Activated CD4-positive, alpha-beta T cell treated with anti-CD3 and anti-CD28 coated beads, Interleukin-2, amount 50 U/mL, for 1 hour (primary cell): ENCODE measurements around the gene IRX2.

Source experiments
- DNase-seq: peaks from one replicate; pipeline ENCODE4 v3.0.0-alpha.2; 2020

IRX2 gene

DNA sequence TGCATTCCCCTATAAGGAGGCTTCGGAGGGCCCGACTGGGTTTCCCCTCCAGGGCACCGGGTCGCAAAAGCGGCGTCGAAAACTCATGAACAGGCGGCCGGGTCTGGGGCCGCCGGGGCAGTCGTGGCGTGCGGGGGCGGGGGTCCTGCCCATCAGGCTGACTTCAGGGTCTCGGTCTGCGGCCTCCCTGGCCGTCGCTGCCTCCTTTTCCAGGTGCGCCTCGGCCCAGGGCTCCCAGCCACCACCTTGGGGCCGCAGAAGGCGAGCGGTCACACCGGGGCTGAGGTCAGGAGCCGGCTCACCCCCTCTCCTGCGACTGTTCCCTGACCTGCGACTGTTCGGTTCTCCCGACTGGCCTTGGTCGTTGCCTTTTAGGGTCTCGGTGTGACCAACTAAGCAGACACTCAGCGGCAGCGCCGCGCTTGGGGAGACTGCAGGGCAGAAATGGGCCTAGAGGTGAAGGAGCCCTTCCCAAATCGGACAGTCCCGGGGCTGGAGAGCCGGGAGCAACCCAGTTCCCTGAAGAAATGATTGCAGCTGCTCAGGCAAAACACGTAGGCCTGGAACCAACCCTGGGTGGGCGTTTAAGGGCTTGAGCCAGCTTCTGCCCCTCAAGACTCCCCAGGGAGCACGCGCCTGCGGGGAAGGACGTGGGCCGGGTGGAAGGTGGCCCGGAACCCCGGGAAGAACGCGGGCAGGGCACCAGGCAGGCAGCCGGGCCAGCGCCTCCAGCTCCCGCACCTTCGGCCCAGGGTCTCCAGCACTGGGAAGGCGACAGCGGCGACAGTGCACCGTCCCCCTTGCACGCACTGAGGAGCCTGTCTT lies 11.2 kb downstream of the IRX2 start:
- DNase-seq, result no peak

DNA sequence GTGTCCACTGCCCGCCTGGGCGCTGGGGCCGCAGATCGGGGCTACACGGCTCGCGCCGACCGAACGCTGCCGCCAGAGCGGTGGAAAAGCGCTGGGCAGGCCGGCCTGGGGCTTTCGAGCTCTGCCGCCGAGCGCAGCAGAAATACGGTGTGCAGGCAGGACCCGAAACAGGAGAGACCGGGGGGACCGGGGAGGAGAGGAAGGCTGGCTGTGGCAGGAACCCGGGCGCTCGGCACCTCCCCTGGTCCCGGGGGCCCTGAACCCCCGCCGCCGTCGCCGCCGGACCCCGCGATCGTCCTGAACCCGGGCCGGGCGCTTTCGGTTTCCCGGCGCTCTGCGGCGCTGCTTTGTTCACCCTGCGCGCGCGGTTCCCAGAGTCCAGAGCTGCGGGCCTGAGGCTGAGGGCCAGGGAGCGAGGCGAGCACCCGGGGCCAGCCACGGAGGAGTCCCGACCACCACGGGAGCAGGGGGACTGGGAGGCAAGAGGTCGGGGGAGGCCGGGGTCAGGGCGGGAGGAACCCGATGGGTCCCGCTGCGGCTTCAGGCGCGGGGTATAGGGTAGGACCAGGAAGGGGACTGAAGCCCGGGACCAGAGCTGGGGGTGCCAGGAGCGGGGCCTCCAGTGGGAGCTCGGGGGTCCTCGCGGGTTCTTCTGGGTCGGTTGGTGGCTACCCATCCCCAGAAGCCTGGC lies 12.0 kb downstream of the IRX2 start:
- DNase-seq, result no peak

DNA sequence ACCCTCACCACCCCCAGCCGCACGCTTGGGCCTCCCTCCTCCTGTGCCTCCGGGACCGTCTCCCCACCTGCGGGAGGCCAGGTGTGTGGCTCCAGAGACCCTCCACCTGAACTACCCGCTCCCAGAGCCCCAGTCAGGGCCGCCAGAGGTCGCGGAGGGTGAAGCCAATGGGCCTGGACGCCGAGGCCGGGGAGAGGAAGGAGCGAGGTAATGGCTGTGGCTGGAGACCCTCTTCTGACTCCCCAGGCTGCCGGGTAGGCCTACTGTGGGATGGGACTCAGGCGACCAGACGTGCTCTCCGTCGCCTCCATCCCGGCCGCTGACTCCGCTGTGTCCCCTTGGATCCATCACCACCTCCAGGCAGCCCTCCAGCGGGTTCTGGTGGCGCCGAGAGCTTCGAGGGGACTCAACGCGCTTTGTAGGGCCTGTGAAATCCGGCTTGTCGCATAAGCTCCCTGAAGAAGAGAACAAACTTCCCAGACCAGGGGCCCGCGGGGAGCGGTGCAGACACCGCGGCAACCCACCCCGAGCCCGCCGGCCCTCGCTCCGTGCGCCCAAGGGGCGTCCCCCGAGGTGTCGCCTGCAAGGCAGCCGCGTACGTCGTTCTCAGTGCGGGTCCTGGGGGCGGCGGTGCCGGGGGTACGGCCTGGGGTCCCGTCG lies 12.6 kb downstream of the IRX2 start:
- no peak for DNase-seq

DNA sequence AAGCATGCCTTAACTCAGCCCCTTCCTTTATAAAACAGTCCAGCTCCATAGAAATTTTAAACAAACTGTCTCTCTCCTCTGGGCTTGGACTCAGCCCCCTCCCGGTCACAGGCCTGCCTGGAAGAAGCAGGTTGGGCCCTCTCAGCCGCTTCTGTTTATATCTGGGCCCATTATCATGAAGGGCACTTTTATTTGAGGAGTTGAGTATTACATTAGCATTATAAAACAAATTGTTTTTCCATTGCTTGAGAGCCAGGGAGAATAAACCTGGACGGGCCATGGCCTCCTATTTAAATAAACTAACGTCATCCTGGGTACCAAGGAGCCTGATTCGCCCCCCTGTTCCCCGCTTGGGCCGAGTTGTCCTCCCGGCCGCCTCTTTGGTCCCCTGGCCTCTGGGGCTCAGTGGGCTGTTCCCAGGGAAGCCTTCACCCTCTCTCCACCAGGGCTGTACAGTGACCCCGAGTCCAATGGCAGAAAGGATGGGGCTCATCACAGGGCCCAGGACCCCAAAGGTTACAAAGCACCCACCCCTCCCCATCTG lies 13.2 kb downstream of the IRX2 start:
- DNase-seq, result no peak

DNA sequence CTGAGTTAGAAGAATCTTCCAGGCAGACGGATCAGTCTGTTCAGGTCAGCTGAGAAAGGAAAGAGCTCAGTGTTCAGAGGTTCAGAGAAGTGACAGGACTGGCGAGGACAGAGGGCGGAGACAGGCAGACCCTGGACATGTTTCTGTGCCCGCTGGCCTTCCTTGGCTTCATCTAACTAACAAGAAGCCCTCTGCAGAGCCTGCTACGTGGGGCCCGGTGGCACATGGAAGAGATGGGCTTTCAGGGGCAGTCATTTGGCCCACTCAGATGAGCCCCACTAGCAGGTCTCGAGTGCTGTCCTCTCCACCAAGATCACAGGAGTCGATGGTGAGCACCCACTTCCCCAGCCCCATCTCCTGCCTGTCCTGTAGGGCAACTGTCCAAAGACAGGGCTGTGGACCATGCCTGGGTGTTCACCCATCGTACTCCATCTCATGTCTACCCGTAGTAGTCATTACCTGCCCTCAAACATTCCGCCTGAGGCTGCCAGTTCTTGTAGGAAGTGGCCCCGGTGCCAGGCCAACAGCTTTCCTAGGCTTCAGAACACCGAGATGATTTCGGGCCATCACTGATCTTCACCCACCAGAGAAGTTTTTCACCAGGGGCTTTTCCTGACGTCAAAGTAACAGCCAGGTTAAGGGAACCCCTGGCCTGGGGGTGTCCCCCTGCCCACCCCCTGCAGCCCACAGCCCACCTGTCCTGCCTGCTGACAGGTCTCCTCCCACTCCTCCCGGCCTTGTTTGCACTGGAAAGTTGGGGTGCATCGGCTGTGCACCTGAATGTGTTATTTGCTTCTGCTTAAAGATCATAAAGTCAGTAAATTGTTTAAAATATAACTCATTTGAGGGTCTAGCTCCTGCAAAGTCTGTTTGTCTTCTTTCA lies 14.0 kb downstream of the IRX2 start:
- DNase-seq, result no peak

DNA sequence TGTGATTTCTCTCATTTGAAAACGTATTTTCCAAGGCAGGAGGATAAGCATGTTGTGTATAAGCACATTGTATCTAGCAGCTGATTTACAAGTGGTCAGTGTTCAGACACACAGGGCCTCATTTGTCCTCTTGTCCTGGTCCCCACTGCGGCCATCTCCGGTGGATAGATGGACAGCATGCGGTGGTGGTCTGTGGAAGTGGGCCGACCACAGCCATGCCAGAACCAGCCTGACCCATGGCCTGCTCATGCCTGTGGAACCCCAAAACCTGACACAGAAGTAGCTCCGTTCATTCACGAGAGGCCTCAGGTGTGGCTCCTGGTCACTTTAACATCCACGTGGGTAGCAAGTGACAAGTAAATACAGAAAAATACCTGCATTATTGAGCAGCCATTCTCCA lies 14.6 kb downstream of the IRX2 start:
- DNase-seq, result no peak

DNA sequence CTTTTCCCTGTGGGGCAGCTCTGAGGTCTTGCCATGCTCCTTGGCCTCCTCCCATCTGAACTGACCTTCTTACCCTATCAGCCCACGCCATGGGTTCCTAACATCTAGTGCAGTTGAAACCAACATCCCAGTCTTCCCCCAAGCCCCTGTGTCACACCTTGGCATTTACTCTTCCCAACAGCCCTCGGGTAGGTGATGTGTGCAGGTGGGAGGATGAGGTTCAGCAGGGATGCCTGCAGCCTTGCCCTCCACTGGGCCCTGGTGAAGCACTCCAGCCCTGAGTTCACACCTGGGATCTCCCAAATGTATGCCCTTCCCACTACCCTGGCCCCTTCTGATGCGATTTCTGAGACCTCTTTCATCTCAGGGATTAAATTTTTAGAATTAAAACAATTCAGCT lies 15.5 kb downstream of the IRX2 start:
- DNase-seq, result no peak

DNA sequence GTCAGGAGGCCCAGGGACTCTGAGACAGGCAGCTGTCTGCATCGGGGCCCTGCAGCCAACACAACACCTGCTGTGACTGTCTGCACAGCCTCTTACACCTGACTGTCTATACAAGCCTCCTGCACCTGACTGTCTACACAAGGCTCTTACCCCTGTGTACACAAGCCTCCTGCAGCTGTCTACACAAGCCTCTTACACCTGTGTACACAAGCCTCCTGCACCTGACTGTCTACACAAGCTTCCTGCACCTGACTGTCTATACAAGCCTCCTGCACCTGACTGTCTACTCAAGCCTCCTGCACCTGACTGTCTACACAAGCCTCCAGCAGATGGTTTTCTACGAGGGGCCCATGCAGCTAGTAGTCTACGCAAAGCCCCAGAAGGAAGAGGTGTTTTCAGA lies 18.6 kb downstream of the IRX2 start:
- DNase-seq, result no peak

DNA sequence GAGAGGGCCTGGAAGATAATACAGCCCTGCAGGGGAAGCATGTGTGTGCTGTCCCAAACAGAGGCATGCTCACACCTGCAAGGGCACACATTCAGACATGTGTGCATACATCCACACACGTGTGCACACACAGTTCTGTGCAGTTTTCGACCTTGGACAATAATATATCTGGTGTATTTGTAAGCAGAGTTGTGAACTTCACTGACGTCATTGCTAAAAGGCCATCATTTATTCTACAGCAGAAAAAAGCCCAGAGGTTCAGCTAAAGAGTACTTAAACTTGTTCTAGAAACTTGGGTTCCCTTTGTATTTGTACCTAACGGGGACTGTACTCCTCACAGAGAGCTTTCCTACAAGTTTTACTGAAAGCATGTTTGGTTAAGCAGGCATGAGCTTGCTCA lies 19.5 kb downstream of the IRX2 start:
- DNase-seq, result no peak

DNA sequence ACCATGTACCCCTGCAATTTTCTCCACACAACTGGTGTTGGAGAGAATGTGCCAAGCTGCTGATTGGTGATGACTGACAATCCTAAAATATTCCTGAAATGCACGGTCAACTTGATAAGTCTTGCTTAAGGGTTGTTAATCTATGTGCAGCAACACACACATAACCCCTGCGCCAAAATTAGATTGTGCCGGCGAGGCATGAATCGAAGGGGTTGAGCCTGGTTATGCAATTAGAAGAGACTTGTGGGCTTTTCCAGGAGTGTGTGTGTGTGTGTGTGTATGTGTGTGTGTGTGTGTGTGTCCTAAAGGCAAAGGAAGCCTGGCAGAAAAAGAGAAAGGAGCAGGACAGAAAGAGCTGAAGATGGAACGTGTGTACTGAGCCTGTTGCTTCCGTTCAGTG lies 22.3 kb downstream of the IRX2 start:
- no peak for DNase-seq

DNA sequence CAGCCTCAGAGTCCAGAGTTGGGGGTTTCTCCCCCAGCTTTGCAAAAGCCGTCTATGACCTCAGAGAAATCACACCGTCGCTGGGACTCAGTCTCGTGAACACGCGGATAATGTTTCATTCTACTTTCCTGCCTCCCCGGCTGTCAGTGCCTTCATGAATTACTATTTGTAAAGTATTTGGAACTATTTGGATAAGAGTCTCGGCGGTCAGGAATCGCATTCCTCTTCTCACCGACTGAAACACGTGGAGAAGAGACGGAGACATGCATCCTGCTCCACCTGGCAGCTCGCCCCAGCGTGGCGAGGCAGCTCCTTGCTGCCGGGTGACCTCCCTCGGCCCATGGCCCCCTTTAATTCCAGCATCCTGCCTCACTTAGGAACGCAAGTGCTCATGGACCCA lies 23.9 kb downstream of the IRX2 start:
- DNase-seq, result no peak

DNA sequence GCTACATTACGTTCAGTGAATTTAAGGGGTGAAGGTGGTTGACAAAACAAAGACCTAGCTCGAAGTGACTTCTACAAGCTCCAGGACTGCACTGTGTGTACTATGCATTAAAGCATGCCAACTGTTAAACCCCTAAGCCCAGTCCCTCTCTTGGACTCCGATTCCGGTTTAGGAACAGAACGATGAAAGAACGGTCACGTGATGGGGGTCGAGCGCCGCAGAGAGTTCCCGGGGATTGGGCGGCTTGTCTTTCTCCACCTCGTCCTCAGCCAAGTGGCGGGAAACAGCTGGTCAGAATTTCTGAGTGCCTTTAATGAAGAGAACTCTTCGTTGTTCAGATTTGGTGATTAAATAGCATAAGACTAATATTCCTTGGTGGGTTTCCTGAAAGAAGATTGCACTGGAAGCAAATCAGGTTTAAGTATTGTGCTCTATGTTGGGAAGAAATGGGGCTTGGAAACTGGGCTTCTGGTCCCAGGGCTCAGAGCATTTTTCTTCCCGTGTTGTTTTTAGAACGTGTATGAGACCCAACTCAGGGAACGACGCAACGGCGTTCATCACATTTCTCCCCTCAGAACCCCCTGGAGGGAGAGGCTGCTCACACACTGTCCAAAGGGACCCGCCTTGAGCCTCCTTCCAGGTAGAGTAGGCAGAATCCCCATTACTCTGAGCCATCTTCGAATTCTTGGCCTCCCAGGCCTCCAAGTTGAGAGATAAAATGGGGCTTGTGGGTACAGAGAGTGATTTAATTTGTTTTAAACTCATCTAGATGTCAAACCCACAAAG lies 25.3 kb downstream of the IRX2 start:
- no peak for DNase-seq

DNA sequence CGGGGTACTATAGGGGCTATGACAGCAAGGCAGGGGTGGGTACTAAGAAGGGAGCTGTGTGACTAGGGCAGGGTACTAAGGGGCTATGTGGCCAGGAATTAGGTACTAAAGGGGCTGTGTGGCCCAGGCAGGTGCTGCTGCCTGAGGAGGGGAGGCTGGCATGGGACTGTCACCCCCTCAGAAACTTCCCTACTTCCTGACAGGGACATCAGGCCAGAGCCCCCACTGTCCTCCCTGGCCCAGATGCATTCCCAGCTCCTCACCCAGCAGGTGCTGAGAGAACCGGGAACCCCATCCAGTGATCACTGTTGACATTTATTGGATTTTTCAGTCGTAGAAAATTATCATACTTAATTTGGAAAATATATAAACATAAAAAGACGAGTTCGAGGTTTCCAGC lies 26.6 kb downstream of the IRX2 start:
- DNase-seq, result no peak

DNA sequence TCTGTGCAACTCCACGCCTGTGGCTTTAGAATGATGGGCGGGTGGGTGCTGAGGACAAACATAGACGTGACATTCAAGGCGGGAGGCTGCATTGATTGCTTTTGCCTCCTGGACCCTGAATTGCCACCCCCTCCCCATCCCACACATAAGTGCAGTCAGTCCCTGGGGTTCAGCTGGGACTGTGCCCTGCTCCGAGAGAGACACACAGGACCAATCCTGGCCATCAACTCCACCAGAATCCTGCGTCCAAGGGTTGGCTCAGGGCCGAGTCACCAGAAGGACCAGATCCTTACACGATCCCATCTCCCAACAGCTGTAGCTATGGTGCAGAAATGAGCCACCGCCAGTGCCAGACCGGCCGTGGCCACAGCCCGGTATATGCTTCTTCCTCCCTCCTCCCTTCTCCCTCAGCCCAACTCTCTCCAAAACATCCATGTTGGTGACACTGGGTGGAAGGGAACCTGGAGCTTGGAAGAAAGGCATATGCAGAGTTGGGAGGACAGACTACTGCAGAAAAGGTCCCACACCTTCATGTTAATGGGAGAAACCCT lies 27.4 kb downstream of the IRX2 start:
- no peak for DNase-seq

DNA sequence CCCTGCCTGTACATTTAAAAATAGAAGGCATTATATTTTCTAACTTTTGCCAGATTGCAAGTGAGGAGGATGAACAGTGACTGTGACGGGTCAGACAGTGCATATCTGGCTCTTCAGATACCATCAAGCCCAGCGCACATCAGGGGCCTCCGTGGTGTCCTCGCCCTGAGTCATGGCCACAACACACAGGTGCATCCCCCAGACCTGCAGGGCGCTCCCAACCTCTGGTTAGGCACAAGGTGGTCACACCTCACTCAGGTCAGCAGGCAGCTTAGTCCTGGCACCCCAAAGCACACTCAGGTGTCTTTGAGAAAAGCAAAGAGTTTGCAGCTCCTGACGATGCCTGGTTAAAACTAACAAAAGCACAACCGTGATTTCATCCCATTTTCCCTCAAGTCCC lies 28.6 kb downstream of the IRX2 start:
- no peak for DNase-seq

DNA sequence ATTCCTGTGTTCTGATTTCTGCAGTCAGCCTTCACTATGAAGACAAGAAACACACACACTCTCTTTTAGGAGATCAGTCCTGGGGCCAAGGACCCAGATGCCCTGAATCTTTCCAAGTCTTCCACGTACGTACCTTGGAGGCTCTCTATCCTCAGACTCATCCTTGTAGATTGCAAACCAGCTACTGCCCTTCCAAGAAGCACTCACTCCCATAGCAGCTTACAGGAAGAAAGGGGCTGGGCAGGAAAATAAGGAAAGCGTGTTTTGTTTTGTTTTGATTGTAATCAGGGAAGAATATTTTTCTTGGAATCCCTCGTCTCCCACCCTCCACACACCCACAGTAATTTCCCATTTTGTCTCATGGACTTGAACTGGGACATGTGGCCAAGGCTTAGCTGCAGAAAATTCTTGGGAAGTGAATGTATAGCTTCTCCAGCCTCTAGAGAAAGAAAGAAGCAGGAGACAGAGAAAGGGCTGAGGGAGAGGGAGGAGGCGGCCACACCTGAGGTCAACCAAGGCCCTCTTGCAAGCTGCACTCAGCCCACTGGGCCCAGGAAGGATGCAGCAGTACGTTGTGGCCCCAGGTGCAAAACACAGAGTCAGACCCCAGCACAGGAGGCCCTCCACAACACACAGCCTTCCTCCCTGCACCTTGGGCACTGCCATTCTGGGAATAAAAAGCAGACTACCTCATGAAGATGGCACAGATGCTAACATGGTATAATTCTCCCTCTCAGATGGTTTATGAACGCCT lies 29.9 kb downstream of the IRX2 start:
- no peak for DNase-seq

DNA sequence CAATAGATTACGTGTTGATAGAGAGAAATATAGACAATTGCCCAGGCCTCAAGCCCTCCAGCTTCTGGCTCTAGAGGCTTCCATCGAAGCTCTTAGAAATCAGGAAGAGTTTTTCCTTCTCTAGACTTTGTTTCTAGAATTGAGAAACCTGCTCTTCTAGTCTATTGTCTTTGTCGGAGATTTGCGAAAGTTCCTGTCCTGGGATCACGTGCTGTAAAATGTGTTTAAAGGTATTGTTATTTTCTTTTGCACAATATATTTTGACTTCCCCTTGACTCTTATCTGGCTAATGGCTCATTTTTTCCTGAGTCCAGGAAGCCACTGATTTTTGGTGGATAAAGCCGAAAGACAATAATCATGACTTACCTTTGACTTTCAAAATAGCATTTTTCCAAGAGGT lies 32.1 kb downstream of the IRX2 start:
- no peak for DNase-seq

DNA sequence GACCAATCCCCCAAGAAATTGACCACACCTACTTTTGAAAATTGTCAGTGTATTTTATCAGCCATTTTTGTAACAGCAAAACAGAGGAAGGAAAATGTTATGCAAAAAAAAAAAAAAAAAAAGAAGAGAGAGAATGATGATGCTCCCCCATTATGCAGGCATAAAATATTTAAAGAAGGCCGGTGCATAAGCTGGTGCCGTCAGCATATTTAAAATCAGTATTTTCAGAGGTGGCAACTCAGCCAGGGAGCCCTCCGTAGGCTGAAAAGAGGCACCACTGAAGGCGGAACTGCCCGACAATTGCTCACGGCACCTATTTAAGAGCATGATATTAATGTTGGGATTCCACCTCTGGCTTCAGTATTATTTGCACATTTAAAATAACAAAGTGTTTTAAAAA lies 33.4 kb downstream of the IRX2 start:
- no peak for DNase-seq

DNA sequence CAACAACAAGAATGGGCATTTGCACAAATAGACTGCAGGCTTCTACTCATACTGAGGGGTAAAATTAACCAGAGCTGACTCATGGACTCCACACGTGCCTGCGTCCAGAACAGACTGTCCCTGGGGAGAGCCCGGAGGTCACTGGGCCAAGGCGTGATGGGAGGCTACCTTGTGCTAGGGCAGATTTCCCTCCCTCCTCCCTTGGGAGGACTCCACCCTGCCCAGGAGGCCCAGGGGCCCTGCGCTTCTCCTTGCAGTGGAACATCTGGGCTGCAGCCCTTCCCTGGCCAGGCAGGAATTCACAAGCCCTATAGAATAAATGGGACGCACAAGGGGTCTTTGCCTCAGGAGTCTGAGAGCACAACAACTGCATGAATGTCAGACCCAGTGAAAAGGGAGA lies 35.6 kb downstream of the IRX2 start:
- no peak for DNase-seq

DNA sequence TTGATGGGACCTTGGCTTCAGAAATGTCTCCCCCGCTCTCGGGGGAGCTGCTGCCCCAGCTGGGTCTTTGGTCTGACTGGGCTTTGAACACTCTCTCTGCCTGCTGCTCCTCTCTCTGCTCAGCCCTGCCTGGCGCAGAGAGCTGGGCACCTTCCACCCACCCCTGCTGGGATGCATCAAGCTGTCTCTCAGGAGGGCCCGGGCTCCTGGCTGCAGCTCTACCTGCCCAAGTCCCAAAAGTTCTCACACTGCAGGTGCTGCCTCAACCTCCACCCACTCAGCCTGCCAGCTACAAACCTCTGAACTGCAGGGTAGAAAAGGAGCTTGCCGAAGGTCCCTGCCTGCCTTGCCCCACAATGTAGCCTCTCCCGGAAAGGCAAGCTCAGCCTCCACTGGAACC lies 36.7 kb downstream of the IRX2 start:
- no peak for DNase-seq

DNA sequence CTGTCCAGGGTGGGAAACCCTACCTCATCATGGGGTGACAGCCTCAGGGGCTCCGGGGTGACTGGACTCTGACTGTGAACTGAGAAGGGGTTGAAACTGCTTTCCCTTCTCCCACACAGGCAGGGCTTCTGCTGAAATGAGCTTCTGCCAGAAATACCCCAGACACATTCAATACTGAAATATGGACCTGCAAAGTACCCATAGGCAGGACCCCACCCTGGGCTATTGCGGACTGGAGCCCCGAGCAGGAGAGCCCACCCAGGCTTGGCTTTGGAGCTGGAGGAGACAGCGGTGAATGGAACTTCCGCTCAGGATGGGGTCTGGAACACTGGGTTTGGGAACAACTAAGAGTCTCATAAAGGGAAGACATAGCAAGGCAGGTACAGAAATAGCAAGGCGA lies 37.5 kb downstream of the IRX2 start:
- DNase-seq, result no peak
